HepG2 (cell line): Measurements from ENCODE around the gene THRAP3. TPM values are rescaled to one million over a fixed set of nuclear protein-coding genes. Genes with fewer than 3 reads are reported as not detected.
A peak's percentile ranks its signal among the peaks of the same experiment; 100 is the strongest.

ENCODE experiments used
- CCDC6 ChIP-seq: sonication (generic); formaldehyde crosslinking; IDR thresholded peaks from 2 replicates; pipeline ENCODE4 v1.8.1; 2022; ENCODE audit warnings: mild to moderate bottlenecking, missing genetic modification reagents, moderate library complexity
- DPF2 ChIP-seq: sonication (generic); formaldehyde crosslinking; IDR thresholded peaks from 2 replicates; pipeline ENCODE4 v1.4.0; 2020; ENCODE audit warnings: mild to moderate bottlenecking, low read depth, missing genetic modification reagents, borderline replicate concordance
- FOSL1 ChIP-seq: sonication (generic); formaldehyde crosslinking; IDR thresholded peaks from 2 replicates; pipeline ENCODE4 v1.9.0; 2021; ENCODE audit warnings: missing genetic modification reagents, borderline replicate concordance
- HDAC2 ChIP-seq: sonication (generic); formaldehyde crosslinking; IDR thresholded peaks from 2 replicates; pipeline ENCODE4 v1.4.0; 2020; ENCODE audit warnings: missing genetic modification reagents
- HMG20B ChIP-seq: conservative IDR thresholded peaks from 2 replicates; pipeline ENCODE4 v1.6.1; 2016; ENCODE audit warnings: missing genetic modification reagents, missing compliant biosample characterization
- IKZF1 ChIP-seq: fragments of 450-650 bp; IDR thresholded peaks from 2 replicates; pipeline ENCODE4 v1.7.1; 2016
- IKZF5 ChIP-seq: IDR thresholded peaks from 2 replicates; pipeline ENCODE4 v1.6.1; 2018; ENCODE audit warnings: missing genetic modification reagents, mild to moderate bottlenecking, missing compliant biosample characterization
- KDM6A ChIP-seq: IDR thresholded peaks from 2 replicates; pipeline ENCODE4 v1.6.1; 2016; ENCODE audit warnings: low read depth
- KLF16 ChIP-seq, 2 experiments: sonication (generic) in 1 of 2; formaldehyde crosslinking in 1 of 2; IDR thresholded peaks; 2 replicates each; pipeline versions ENCODE4 v1.6.1 to v1.8.0; 2016 to 2023; ENCODE audit warnings: missing genetic modification reagents in 2 of 2, missing compliant biosample characterization in 1 of 2
- MXI1 ChIP-seq: IDR thresholded peaks from 3 replicates; pipeline ENCODE4 v1.6.1; 2012; ENCODE audit warnings: low read depth, low read length, inconsistent platforms, borderline replicate concordance
- PLSCR1 ChIP-seq: sonication (generic); formaldehyde crosslinking; IDR thresholded peaks from 2 replicates; pipeline ENCODE4 v1.5.0; 2020; ENCODE audit warnings: missing genetic modification reagents, mild to moderate bottlenecking, borderline replicate concordance
- SNAPC2 ChIP-seq: sonication (generic); formaldehyde crosslinking; IDR thresholded peaks from 2 replicates; pipeline ENCODE4 v1.8.1; 2022; ENCODE audit warnings: mild to moderate bottlenecking, missing genetic modification reagents
- TBX3 ChIP-seq: fragments of 450-650 bp; IDR thresholded peaks from 2 replicates; pipeline ENCODE4 v1.6.1; 2017; ENCODE audit warnings: antibody characterized with exemption, mild to moderate bottlenecking, inconsistent platforms, borderline replicate concordance
- ZBTB21 ChIP-seq: sonication (generic); formaldehyde crosslinking; IDR thresholded peaks from 2 replicates; pipeline ENCODE4 v1.4.0; 2020; ENCODE audit warnings: missing genetic modification reagents
- ZC3H13 ChIP-seq: sonication (generic); formaldehyde crosslinking; IDR thresholded peaks from 2 replicates; pipeline ENCODE4 v1.8.1; 2023; ENCODE audit warnings: mild to moderate bottlenecking, missing genetic modification reagents, moderate library complexity
- ZGPAT ChIP-seq: IDR thresholded peaks from 2 replicates; pipeline ENCODE4 v1.6.1; 2016; ENCODE audit warnings: mild to moderate bottlenecking
- ZIK1 ChIP-seq: sonication (generic); formaldehyde crosslinking; IDR thresholded peaks from 2 replicates; pipeline ENCODE4 v1.5.0; 2020; ENCODE audit warnings: mild to moderate bottlenecking, low read depth, missing genetic modification reagents, borderline replicate concordance
- ZMYM2 ChIP-seq: sonication (generic); formaldehyde crosslinking; IDR thresholded peaks from 2 replicates; pipeline ENCODE4 v1.8.0; 2022; ENCODE audit warnings: mild to moderate bottlenecking, missing genetic modification reagents
- ZNF12 ChIP-seq: sonication (generic); formaldehyde crosslinking; IDR thresholded peaks from 2 replicates; pipeline ENCODE4 v1.5.0; 2020; ENCODE audit warnings: missing genetic modification reagents
- ZNF18 ChIP-seq: sonication (generic); formaldehyde crosslinking; IDR thresholded peaks from 2 replicates; pipeline ENCODE4 v1.8.0; 2022; ENCODE audit warnings: mild to moderate bottlenecking, missing genetic modification reagents; ENCODE audit not compliant: insufficient replicate concordance
- ZNF550 ChIP-seq: sonication (generic); formaldehyde crosslinking; IDR thresholded peaks from 2 replicates; pipeline ENCODE4 v1.4.0; 2020; ENCODE audit warnings: mild to moderate bottlenecking, missing genetic modification reagents, borderline replicate concordance
- ZNF572 ChIP-seq: sonication (generic); formaldehyde crosslinking; IDR thresholded peaks from 2 replicates; pipeline ENCODE4 v1.5.1; 2020; ENCODE audit warnings: mild to moderate bottlenecking, missing genetic modification reagents
- ZNF580 ChIP-seq: IDR thresholded peaks from 2 replicates; pipeline ENCODE4 v1.6.1; 2016; ENCODE audit warnings: low read depth, borderline replicate concordance
- ZNF605 ChIP-seq: sonication (generic); formaldehyde crosslinking; IDR thresholded peaks from 2 replicates; pipeline ENCODE4 v1.8.0; 2022; ENCODE audit warnings: mild to moderate bottlenecking, missing genetic modification reagents
- ZNF772 ChIP-seq: sonication (generic); formaldehyde crosslinking; IDR thresholded peaks from 2 replicates; pipeline ENCODE4 v1.5.0; 2020; ENCODE audit warnings: mild to moderate bottlenecking, missing genetic modification reagents
- ZNF781 ChIP-seq: sonication (generic); formaldehyde crosslinking; IDR thresholded peaks from 2 replicates; pipeline ENCODE4 v1.5.1; 2020; ENCODE audit warnings: borderline replicate concordance, mild to moderate bottlenecking, missing genetic modification reagents; ENCODE audit errors: not compliant biosample characterization
- ZNF883 ChIP-seq: sonication (generic); formaldehyde crosslinking; IDR thresholded peaks from 2 replicates; pipeline ENCODE4 v1.5.1; 2020; ENCODE audit warnings: mild to moderate bottlenecking, missing genetic modification reagents; ENCODE audit errors: not compliant biosample characterization
- polyA plus RNA-seq, 8 experiments: library from polyadenylated mRNA; depleted of rRNA in 3 of 8; stranded (reverse) in 7 of 8; unstranded in 1 of 8; fragments of >200 nt; fragmentation: Illumina TruSeq in 4 of 8; extraction: Trizol in 4 of 8; gene quantifications; 2 replicates each; pipeline versions ENCODE4 v1.2.1 to v1.2.3, GENCODE V29; 2011 to 2016; ENCODE audit warnings: low read depth in 4 of 8, missing spikeins in 1 of 8, mixed read lengths in 1 of 8; ENCODE audit not compliant: insufficient read depth in 1 of 8
- total RNA-seq, 5 experiments: library from RNA; depleted of rRNA; stranded (reverse); fragments of >200 nt; fragmentation: Illumina TruSeq; extraction: Trizol; gene quantifications; 2 replicates each; pipeline ENCODE4 v1.2.3, GENCODE V29; 2016; ENCODE audit warnings: low read depth in 1 of 5

THRAP3 gene
- total and polyA plus RNA-seq, 2 of the 13 experiments (the other 11 are each of a cell fraction or from before 2014, with no cell fraction given): 45.0 to 92.6 TPM

GRCh38 chr1:36269408-36269838, 45.2 kb downstream of the THRAP3 start (continued):
- TF ChIP-seq PLSCR1 (CRISPR knock-in tag) (no peak), KDM6A (CRISPR knock-in tag) (peak; percentile 77), ZNF18 (CRISPR knock-in tag) (no peak), ZNF12 (CRISPR knock-in tag) (peak; percentile 39; the same call in 1 of the 2 replicates), ZMYM2 (CRISPR knock-in tag) (peak; percentile 57; the same call in 1 of the 2 replicates), HDAC2 (CRISPR knock-in tag) (peak; percentile 93), ZNF550 (no peak), ZBTB21 (CRISPR knock-in tag) (no peak), TBX3 (peak; percentile 87), CCDC6 (CRISPR knock-in tag) (peak; percentile 42; the same call in 1 of the 2 replicates), ZNF883 (no peak), IKZF1 (no peak), ZNF605 (no peak), DPF2 (CRISPR knock-in tag) (peak; percentile 88; the same call in 1 of the 2 replicates), IKZF5 (CRISPR knock-in tag) (peak; percentile 58; the same call in 1 of the 2 replicates), ZIK1 (no peak), ZNF572 (CRISPR knock-in tag) (no peak), ZGPAT (peak; percentile 84), KLF16 (CRISPR knock-in tag; IDR thresholded peaks at IDR 0.05) (peak in 1 of 2 experiments; percentile 75; a peak in 1 of 4 replicates), MXI1 (peak; percentile 89; the same call in 2 of the 3 replicates), ZNF772 (CRISPR knock-in tag) (0 out of 2 replicates have a peak, but pooled peaks have one; percentile 32), SNAPC2 (CRISPR knock-in tag) (no peak), ZNF781 (CRISPR knock-in tag) (no peak), FOSL1 (CRISPR knock-in tag) (no peak), HMG20B (CRISPR knock-in tag) (peak; percentile 90), ZC3H13 (CRISPR knock-in tag) (no peak), ZNF580 (CRISPR knock-in tag) (peak; percentile 50; the same call in 1 of the 2 replicates)
